Spleen (tissue), 11 donors: Measurements from ENCODE around the gene PARP11. TPM values are rescaled to one million over a fixed set of nuclear protein-coding genes. Genes with fewer than 3 reads are reported as not detected.

Source experiments
- DNase-seq: peaks from one replicate; pipeline ENCODE4 v3.0.0-alpha.2; 2020
- H3K27ac ChIP-seq, 8 donors: fragments of 200-600 bp; sonication (generic) in 7 of 8; 1 replicate in 4 of 8; 2 replicates in 4 of 8; pipeline versions ENCODE4 v1.5.0 to v1.8.0; 2016 to 2021; ENCODE audit warnings: inconsistent platforms in 4 of 8, mild to moderate bottlenecking in 4 of 8, moderate library complexity in 1 of 8
- H3K27me3 ChIP-seq, 7 donors: fragments of 200-600 bp; sonication (generic) in 6 of 7; replicated peaks in 1 of 7; 1 replicate in 4 of 7; 2 replicates in 3 of 7; pipeline versions ENCODE4 v1.5.0 to v1.8.0; 2016 to 2021; ENCODE audit warnings: inconsistent platforms in 3 of 7, mild to moderate bottlenecking in 1 of 7
- H3K36me3 ChIP-seq, 6 donors: fragments of 200-600 bp; sonication (generic) in 5 of 6; 1 replicate in 4 of 6; 2 replicates in 2 of 6; pipeline versions ENCODE4 v1.5.0 to v1.8.0; 2016 to 2021; ENCODE audit warnings: inconsistent platforms in 2 of 6
- H3K4me1 ChIP-seq, 6 donors: fragments of 200-600 bp; sonication (generic) in 5 of 6; 1 replicate in 3 of 6; 2 replicates in 3 of 6; pipeline versions ENCODE4 v1.5.0 to v1.8.0; 2016 to 2021; ENCODE audit warnings: inconsistent platforms in 3 of 6
- H3K4me3 ChIP-seq, 8 donors: fragments of 200-600 bp; sonication (generic) in 7 of 8; 1 replicate in 4 of 8; 2 replicates in 4 of 8; pipeline versions ENCODE4 v1.5.0 to v1.8.0; 2016 to 2021; ENCODE audit warnings: inconsistent platforms in 4 of 8, mild to moderate bottlenecking in 4 of 8, moderate library complexity in 2 of 8
- H3K9me3 ChIP-seq, 8 donors: fragments of 200-600 bp; sonication (generic) in 7 of 8; 1 replicate in 4 of 8; 2 replicates in 4 of 8; pipeline versions ENCODE4 v1.5.0 to v1.8.0; 2016 to 2021; ENCODE audit warnings: inconsistent platforms in 4 of 8
- CTCF ChIP-seq, 11 experiments: fragments of 200-600 bp in 7 of 11; fragments of 450-650 bp in 4 of 11; sonication (generic) in 4 of 11; IDR thresholded peaks in 8 of 11; conservative IDR thresholded peaks in 3 of 11; 1 replicate in 7 of 11; 2 replicates in 4 of 11; pipeline versions ENCODE4 v1.4.0 to v1.8.0; 2016 to 2021; ENCODE audit warnings: antibody characterized with exemption in 11 of 11, inconsistent platforms in 4 of 11, mild to moderate bottlenecking in 1 of 11
- POLR2A ChIP-seq, 3 donors: fragments of 450-650 bp; IDR thresholded peaks; one replicate each; pipeline ENCODE4 v1.5.1; 2017; ENCODE audit warnings: antibody characterized with exemption in 3 of 3, mild to moderate bottlenecking in 1 of 3
- POLR2AphosphoS5 ChIP-seq, 3 donors: sonication (generic); formaldehyde crosslinking; IDR thresholded peaks; one replicate each; pipeline ENCODE4 v1.5.1; 2017; ENCODE audit warnings: antibody characterized with exemption in 3 of 3
- WGBS, 5 donors: extraction: QIAGEN DNeasy Blood & Tissue Kit in 3 of 5; methylation state at CpG; one replicate each; pipeline versions ENCODE4 v1.1.5 to v1.1.7; 2013 to 2018; 5-methylcytosine and 5-hydroxymethylcytosine counted together
- intact Hi-C: fragments of 100-400 bp; cut with DNase I; formaldehyde crosslinking; loops from one replicate; pipeline ENCODE4 v1.15.0; 2023; ENCODE audit warnings: low total_unique reads
- polyA plus RNA-seq, 3 donors: library from polyadenylated mRNA; stranded (reverse); fragments of 200-250 nt; gene quantifications; one replicate each; pipeline ENCODE4 v1.2.1, GENCODE V29; 2013
- total RNA-seq, 7 donors: library from RNA; depleted of rRNA in 3 of 7; stranded (reverse); fragments of >200 nt in 3 of 7; fragmentation: NEBNext Ultra II Directional in 4 of 7; extraction: Animal tissue kit (Norgen Biotek cat#: 25700) in 4 of 7; gene quantifications; one replicate each; pipeline versions ENCODE4 v1.1.0 to v1.2.1, GENCODE V29; 2016 to 2021
- donor health status: healthy with polysubstance abuse.
- donor health status: DM: no; HTN: no; CAD: no; lungs with moderate emphysema.
- donor health status: DM: no; HTN: no; CAD: no.
- donor health status: Bipolar disorder and iron deficiency.
- donor health status: healthy.
- donor health status: DM: no; HTN: no; CAD: no.
- donor health status: DM: yes; HTN: yes; CAD: no.

Gene PARP11
- total and polyA plus RNA-seq, 10 donors = 3.7 to 25.2 (median 17.8) TPM

GRCh38 chr12:3832738-3833137, 40.5 kb downstream of the PARP11 start:
- TF ChIP-seq CTCF (IDR thresholded peaks at IDR 0.05 in 8 of 11, conservative IDR thresholded peaks at IDR 0.05 in 3 of 11) = no peak
- TF ChIP-seq POLR2AphosphoS5 (IDR thresholded peaks at IDR 0.05) = no peak
- no peak for TF ChIP-seq POLR2A (IDR thresholded peaks at IDR 0.05)
- no peak for DNase-seq
- no peak overlapping the region for H3K27ac ChIP-seq
- intact Hi-C loops = no loop called here
- WGBS, 5 donors = 65 to 81% (median 78%) methylated on average over 3 of the region's 3 CpGs
- no peak overlapping the region for H3K4me3 ChIP-seq
- H3K27me3 ChIP-seq = no peaks in the 10 kb centered on the region
- H3K9me3 ChIP-seq = no peaks in the 10 kb centered on the region
- H3K36me3 ChIP-seq = peaks cover 0 to 22% (median 4%) of the 10 kb centered on the region in 6 donors
- peaks cover 0 to 46% (median 19%) of the 10 kb centered on the region in 6 donors for H3K4me1 ChIP-seq

GRCh38 chr12:3828888-3829287, 44.3 kb downstream of the PARP11 start:
- H3K4me1 ChIP-seq = peaks cover 0 to 28% (median 11%) of the 10 kb centered on the region in 6 donors
- H3K36me3 ChIP-seq = peaks cover 0 to 60% (median 25%) of the 10 kb centered on the region in 6 donors
- no peak overlapping the region for H3K4me3 ChIP-seq
- 94 to 98% (median 96%) methylated on average over 3 of the region's 3 CpGs for WGBS, 5 donors
- no peak for DNase-seq
- intact Hi-C loops = no loop called here
- TF ChIP-seq CTCF (IDR thresholded peaks at IDR 0.05 in 8 of 11, conservative IDR thresholded peaks at IDR 0.05 in 3 of 11) = no peak
- no peak for TF ChIP-seq POLR2AphosphoS5 (IDR thresholded peaks at IDR 0.05)
- no peak for TF ChIP-seq POLR2A (IDR thresholded peaks at IDR 0.05)
- H3K27ac ChIP-seq = no peak overlapping the region
- H3K27me3 ChIP-seq = no peaks in the 10 kb centered on the region
- H3K9me3 ChIP-seq = no peaks in the 10 kb centered on the region

- no peak overlapping the region for H3K27ac ChIP-seq
- 69 to 83% (median 83%) methylated on average over 3 of the region's 3 CpGs for WGBS, 5 donors
- H3K9me3 ChIP-seq = no peaks in the 10 kb centered on the region
- peaks cover 0 to 14% (median 1%) of the 10 kb centered on the region in 6 donors for H3K4me1 ChIP-seq
- intact Hi-C loops = no loop called here
- no peak overlapping the region for H3K4me3 ChIP-seq
- peaks cover 0 to 72% (median 25%) of the 10 kb centered on the region in 6 donors for H3K36me3 ChIP-seq
- no peaks in the 10 kb centered on the region for H3K27me3 ChIP-seq
- DNase-seq = no peak
- TF ChIP-seq POLR2AphosphoS5 (IDR thresholded peaks at IDR 0.05) (no peak), CTCF (IDR thresholded peaks at IDR 0.05 in 8 of 11, conservative IDR thresholded peaks at IDR 0.05 in 3 of 11) (no peak), POLR2A (IDR thresholded peaks at IDR 0.05) (no peak)
These were observed 45.7 kb downstream of the PARP11 start for GRCh38 chr12:3827301-3828000.

- H3K36me3 ChIP-seq = peaks cover 0 to 94% (median 34%) of the 10 kb centered on the region in 6 donors
- H3K27me3 ChIP-seq = no peaks in the 10 kb centered on the region
- H3K4me1 ChIP-seq = no peaks in the 10 kb centered on the region
- no peak overlapping the region for H3K4me3 ChIP-seq
- intact Hi-C loops = no loop called here
- DNase-seq = no peak
- TF ChIP-seq POLR2AphosphoS5 (IDR thresholded peaks at IDR 0.05) (no peak), POLR2A (IDR thresholded peaks at IDR 0.05) (no peak), CTCF (IDR thresholded peaks at IDR 0.05 in 8 of 11, conservative IDR thresholded peaks at IDR 0.05 in 3 of 11) (no peak)
- H3K9me3 ChIP-seq = no peaks in the 10 kb centered on the region
- WGBS, 5 donors = 90 to 100% (median 93%) methylated on average over 1 of the region's 1 CpG
- no peak overlapping the region for H3K27ac ChIP-seq
These were observed 51.8 kb downstream of the PARP11 start for GRCh38 chr12:3821441-3821840.
